ENCODE measurements around the gene FAM227A.
A peak's percentile ranks its signal among the peaks of the same experiment; 100 is the strongest.

FAM227A gene

DNA sequence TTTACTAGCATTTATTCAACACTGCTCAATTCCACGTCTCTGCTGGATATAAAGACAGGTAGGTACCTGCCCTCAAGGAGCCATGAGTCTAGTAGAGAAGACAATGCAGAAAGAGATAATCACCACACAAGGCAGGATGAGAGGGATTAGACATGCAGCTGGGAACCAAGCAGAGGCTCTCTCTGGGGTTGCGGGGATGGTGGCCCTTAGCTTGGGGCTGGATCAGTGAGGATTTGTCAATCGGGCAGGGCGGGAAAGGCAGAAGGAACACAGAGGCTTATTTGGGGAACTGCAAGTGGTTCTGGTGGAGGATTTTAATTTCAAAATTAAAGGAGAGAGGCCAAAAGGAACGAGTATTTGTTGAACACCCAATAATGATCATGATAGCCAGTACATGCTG is 77.7 kb downstream of the FAM227A start:
- TF ChIP-seq, protein P1, sequence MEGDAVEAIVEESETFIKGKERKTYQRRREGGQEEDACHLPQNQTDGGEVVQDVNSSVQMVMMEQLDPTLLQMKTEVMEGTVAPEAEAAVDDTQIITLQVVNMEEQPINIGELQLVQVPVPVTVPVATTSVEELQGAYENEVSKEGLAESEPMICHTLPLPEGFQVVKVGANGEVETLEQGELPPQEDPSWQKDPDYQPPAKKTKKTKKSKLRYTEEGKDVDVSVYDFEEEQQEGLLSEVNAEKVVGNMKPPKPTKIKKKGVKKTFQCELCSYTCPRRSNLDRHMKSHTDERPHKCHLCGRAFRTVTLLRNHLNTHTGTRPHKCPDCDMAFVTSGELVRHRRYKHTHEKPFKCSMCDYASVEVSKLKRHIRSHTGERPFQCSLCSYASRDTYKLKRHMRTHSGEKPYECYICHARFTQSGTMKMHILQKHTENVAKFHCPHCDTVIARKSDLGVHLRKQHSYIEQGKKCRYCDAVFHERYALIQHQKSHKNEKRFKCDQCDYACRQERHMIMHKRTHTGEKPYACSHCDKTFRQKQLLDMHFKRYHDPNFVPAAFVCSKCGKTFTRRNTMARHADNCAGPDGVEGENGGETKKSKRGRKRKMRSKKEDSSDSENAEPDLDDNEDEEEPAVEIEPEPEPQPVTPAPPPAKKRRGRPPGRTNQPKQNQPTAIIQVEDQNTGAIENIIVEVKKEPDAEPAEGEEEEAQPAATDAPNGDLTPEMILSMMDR (conservative IDR thresholded peaks at IDR 0.05; ENCODE audit: low read depth, low read length): no peak
- no peak for DNase-seq (ENCODE audit: low read depth)
- no peak overlapping the region for H3K4me3 ChIP-seq (ENCODE audit: low read length)

DNA sequence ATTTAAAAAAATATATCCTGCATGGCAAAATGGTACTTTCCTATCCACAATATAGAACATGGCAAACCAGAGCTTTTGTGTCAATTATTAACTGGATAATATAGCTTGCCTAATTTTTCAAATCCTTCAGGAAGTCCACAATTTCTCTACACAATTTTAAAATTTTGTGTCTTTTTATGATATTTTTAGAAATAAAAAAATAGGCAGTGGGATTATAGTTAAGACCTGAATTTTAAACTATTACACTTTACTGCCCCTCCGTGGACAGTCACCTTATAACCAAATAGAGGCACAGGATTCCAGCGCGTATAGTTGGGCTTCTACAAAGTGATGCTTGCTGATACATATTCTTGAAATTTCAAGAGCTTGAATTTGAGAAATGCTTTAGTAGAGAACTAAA is 84.1 kb downstream of the FAM227A start:
- TF ChIP-seq, protein P1 (conservative IDR thresholded peaks at IDR 0.05; ENCODE audit: low read depth, low read length): peak; percentile 57
- DNase-seq (ENCODE audit: low read depth): no peak
- no peak overlapping the region for H3K4me3 ChIP-seq (ENCODE audit: low read length)

DNA sequence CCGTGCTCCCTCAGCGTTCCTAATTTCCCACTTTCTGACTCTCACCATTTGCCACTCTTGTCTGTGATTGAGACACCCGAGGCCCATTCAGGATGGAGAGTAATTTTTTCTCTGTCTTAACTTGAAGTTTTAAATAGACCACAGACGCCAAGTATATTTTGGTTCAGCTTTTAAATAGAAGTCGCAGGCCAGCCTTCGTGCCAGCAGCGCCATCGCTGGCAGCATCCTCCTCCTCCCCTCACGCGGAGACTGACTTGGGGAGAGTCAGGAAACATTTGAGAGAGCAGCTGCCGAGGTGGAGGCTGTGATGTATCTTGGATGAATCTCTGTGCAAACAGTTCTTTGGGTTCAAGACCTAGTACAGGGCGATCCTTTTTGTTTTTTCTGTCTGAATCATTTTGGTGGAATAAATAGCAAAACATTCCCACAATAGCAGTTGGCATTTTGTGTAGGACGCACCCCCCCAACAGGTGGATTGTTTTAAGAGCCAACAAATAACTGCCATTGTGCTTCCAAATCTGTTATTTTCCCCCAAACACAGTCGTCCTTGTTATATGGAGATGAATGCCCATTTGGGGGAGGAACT is 85.3 kb downstream of the FAM227A start:
- no peak for DNase-seq (ENCODE audit: low read depth)
- peak overlapping the region; percentile 73 for H3K4me3 ChIP-seq (ENCODE audit: low read length)
- TF ChIP-seq, protein P1 (conservative IDR thresholded peaks at IDR 0.05; ENCODE audit: low read depth, low read length): peak; percentile 19

DNA sequence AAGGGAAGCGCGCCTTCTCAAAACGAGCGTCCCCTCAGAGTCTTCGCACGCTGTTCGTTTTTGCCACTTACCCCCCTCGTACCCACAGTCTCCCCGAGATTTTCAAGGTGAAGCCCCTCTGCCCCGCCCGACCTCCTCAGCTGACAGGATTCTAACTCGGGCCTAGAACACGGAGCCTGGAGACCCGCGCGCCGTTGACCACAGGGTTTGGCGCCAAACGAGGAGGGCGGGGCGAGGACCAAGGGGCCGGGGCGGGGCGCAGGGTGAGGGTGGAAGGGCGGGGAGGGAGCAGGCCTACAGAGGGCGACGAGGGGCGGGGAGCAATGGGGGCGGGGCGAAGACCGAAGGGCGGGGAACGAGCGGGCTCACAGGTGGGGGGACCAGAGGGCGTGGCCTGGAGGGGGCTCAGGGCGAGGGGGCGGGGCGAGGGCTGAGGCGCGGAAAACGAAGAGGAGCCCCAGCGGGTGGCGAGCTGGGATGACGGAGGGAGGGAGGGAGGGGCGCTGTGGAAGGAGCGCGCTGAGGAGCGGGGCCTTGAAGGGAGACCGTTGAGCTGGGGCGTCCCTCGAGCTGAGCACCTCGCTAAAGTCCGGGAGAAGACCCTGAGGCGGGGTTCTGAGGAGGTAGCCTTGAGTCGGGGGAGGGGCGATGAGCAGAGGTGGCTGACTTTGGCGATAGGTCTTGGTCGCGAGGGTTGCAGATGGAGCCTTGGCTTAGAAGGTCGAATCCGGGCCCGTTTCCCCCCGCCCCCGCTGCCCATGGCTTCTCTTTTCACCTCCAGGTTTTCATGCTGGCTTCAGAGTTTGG is 86.0 kb downstream of the FAM227A start, which contains the start of gene DMC1:
Gene DMC1 (minus strand): TSS at position 212 of the 807 bp plus-strand sequence. CDS start 1,927 bp downstream, outside the sequence.
- H3K4me3 ChIP-seq (ENCODE audit: low read length): peak within 1 kb of the TSS; percentile 73
- peak; percentile 50 for DNase-seq (ENCODE audit: low read depth)
- TF ChIP-seq, protein P1 (conservative IDR thresholded peaks at IDR 0.05; ENCODE audit: low read depth, low read length): no peak

- no peak for DNase-seq (ENCODE audit: low read depth)
- TF ChIP-seq, protein P1 (conservative IDR thresholded peaks at IDR 0.05; ENCODE audit: low read depth, low read length): no peak
- peak overlapping the region; percentile 49 for H3K4me3 ChIP-seq (ENCODE audit: low read length)
Measured at GRCh38 chr22:38569181-38569971, 86.8 kb downstream of the FAM227A start.

DNA sequence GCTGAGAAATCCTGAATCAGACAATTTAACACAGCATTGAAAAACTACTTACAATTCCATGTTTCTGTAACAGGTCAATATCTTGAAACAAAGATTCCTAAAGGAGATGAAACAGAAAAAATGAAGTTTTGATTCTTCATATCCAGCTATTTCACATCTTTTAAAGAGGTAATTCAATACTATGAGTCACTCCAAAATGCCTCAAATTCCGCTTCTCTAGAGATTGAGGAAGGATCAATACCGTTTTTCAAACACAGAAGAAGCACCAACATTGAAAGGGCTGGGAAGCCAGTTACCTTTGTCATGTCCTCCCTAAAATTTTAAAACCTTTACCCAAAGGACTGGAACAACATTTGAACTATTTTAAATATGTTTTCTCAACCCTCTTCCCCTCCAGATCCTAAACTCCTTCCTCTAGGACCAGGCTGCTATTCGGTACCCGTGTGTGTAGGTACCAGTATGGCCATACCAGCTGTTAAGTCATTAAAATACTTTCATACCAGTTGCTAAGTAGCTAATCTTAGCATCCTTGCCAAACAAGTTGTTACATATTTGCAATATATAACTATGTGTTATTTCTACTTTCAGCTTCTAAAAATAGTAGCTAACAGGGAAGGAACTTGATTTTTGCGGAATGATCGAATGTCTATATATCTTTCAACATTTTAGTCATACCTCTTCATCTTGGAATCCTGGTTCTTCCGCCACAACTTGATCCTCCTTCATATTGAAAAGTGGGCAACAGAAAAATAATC is 88.5 kb downstream of the FAM227A start:
- TF ChIP-seq, protein P1 (conservative IDR thresholded peaks at IDR 0.05; ENCODE audit: low read depth, low read length): no peak
- H3K4me3 ChIP-seq (ENCODE audit: low read length): no peak overlapping the region
- DNase-seq (ENCODE audit: low read depth): no peak

Data from retinal pigment epithelial cell (primary cell).